DMS 273 (cell line): ENCODE measurements around the gene SAP25.
"Not testable (repeated sequence)": the region's sequence is repeated elsewhere in the genome, so short reads cannot be mapped to it uniquely, and the experiment has no call there.

ENCODE experiments used
- DNase-seq: peaks from one replicate; lab custom pipeline; 2025; ENCODE audit not compliant: unreplicated experiment; lab: John Stamatoyannopoulos, UW

Gene SAP25

DNA sequence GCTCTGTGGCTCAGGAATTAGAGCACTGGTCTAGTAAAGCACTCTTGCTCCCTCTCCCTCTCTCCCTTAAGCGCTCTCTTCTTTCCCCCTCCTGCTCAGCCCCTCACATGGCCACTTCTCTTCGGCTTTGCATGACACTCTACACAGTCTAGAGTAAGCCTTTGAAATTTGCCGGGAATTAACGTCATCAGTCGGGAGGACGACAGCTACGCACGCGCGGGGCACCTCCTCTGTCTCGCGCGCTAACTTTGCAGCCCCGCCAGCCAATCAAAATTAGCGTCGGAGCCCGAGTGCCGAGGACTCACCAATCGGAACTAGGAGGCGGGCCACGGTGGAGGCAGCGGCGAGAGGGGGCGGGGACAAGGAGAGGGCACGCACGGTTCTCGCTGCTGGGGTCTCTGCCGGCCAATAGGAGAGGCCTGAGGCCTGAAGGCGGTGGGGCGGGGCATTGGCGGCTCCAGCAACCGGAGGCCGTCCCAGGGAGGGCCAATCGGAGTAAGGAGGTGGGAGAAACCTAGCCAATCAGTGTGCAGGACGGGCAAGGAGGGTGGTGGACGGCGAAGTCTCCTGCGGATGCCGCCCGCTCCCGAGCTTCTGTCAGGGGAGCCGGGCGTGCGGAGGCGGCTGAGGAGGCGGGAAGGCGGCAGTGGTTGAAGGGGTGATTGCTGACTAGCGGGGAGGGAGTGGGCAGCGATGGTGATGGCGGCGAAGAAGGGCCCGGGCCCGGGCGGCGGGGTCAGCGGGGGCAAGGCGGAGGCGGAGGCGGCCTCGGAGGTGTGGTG, 34.9 kb downstream of the SAP25 start, which contains the start of gene AGFG2:
TSS of gene AGFG2 (plus strand) at position 550 of the 782 bp plus-strand sequence. CDS start at position 694, 144 bp downstream.
- DNase-seq = peak; percentile 100

DNA sequence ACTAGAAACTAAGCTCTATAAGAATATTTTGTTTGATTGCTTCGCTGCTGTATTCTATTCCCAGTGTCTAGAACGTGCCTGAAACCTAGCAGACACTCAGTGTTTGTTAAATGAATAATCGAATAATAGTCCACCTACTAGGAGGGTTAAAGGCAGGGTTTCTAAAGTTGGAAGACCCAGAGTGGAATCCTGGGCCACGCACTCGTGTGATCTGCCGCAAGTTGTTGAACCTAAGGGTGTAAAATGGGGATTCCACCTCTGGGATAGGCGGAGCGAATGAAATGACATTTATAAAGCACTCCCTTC, 35.4 kb downstream of the SAP25 start:
- no peak for DNase-seq

DNA sequence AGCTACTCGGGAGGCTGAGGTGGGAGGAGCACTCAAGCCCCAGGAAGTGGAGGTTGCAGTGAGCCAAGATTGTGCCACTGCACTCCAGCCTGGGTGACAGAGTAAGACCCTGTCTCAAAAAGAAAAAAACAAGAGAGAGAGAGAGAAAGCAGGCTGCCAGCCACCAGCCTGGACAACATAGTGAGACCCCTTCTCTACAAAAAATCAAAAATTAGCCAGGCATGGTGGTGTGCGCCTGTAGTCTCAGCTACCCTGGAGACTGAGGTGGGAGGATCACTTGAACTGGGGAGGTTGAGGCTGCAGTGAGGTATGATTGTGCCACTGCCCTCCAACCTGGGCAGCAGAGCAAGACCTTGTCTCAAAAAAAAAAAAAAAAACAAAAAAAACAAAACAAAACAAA, 37.0 kb downstream of the SAP25 start:
- not testable (repeated sequence) for DNase-seq

DNA sequence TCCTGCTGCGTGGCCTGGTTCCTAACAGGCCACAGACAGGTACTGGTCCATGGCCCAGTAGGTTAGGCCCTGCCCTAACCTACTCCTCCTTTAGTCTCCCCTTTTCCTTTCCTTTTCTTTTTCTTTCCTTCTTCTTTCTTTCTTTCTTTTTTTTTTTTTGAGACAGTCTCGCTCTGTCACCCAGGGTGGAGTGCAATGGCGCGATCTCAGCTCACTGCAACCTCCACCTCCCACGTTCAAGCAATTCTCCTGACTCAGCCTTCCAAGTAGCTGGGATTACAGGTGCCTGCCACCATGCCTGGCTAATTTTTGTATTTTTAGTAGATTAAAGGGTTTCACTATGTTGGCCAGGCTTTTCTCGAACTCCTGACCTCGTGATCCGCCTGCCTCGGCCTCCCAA, 37.7 kb downstream of the SAP25 start:
- DNase-seq = not testable (repeated sequence)

DNA sequence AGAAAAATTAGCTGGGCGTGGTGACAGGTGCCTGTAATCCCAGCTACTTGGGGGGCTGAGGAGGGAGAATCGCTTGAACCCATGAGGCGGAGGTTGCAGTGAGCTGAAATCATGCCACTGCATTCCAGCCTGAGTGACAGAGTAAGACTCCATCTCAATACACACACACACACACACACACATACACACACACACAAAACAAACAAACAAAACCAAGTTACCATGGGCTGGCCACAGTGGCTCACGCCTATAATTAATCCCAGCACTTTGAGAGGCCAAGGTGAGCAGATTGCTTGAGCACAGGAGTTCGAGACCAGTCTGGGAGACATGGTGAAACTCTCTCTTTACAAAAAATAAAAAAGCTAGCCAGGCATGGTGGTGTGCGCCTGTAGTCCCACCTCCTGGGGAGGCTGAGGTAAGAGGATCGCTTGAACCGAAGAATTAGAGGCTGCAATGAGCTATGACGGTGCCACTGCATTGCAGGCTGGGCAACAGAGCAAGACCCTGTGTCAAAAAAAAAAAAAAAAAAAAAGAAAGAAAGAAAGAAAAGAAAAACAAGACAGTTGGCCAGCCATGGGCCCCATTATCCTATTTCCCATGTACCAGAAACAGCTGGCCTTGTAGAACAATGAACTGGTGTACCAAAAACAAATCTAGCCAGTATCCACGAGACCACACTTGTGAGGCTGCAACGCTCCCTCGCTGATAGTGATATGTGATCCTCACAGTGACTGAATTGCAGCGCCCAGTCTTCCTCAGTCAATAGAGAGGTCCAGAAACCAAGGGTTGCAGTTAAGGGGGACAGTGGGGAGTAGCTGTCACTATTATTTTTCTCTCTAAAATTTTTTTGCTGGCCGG, 41.3 kb downstream of the SAP25 start:
- DNase-seq = no peak

DNA sequence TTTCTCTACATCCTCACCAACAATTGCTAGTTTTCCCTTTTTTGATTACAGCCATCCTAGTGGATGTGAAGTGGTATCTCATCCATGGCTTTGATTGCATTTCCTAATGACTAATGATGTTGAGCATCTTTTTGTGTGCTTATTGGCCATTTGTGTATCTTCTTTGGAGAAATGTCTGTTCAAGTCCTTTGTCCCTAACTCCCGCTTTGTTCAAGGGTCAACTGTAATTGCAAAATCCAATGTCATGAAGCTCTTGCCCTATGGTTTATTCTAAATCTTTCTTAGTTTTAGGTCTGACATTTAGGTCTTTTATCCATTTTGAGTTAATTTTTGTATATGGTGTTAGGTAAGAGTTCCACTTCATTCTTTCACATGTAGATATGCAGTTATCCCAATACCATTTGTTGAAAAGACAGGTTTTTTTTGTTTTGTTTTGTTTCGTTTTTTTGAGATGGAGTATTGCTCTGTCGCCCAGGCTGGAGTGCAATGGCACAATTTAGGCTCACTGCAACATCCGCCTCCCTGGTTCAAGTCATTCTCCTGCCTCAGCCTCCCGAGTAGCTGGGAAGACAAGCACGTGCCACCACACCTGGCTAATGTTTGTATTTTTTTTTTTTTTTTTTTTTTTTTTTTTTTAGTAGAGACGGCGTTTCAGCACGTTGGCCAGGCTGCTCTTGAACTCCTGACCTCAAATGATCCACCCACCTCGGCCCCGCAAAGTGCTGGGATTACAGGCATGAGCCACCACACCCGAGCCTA, 45.4 kb downstream of the SAP25 start:
- DNase-seq = not testable (repeated sequence)

DNA sequence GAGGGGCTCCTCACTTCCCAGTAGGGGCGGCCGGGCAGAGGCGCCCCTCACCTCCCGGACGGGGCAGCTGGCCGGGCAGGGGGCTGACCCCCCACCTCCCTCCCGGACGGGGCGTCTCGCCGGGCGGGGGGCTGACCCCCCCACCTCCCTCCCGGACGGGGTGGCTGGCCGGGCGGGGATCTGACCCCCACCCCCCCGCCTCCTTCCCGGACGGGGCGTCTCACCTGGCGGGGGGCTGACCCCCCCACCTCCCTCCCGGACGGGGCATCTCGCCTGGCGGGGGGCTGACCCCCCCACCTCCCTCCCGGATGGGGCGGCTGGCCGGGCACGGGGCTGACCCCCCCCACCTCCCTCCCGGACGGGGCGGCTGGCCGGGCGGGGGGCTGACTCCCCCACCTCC, 50.5 kb downstream of the SAP25 start:
- not testable (repeated sequence) for DNase-seq
